Measurements from ENCODE around the gene CYBRD1.

DNA sequence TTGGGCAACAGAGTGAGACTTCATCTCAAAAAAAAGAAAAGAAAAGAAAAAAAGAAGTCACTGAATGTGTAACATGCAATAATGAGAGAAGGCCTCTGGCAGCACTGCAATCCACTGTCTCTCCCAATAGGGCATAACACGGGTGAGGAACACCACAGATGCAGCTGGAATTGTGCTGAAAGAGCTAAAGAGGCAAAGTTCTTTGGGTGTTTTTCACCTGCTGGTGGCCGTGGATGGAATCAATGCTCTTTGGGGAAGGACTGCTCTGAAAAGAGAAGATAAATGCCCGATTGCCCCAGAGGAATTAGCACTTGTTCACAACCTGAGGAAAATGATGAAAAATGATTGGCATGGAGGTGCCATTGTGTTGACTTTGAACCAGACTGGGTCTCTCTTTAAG, 31.0 kb upstream of the CYBRD1 start:
- TF ChIP-seq, protein P1, sequence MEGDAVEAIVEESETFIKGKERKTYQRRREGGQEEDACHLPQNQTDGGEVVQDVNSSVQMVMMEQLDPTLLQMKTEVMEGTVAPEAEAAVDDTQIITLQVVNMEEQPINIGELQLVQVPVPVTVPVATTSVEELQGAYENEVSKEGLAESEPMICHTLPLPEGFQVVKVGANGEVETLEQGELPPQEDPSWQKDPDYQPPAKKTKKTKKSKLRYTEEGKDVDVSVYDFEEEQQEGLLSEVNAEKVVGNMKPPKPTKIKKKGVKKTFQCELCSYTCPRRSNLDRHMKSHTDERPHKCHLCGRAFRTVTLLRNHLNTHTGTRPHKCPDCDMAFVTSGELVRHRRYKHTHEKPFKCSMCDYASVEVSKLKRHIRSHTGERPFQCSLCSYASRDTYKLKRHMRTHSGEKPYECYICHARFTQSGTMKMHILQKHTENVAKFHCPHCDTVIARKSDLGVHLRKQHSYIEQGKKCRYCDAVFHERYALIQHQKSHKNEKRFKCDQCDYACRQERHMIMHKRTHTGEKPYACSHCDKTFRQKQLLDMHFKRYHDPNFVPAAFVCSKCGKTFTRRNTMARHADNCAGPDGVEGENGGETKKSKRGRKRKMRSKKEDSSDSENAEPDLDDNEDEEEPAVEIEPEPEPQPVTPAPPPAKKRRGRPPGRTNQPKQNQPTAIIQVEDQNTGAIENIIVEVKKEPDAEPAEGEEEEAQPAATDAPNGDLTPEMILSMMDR (IDR thresholded peaks at IDR 0.05) = no peak
- no peak for TF ChIP-seq POLR2A (IDR thresholded peaks at IDR 0.05)

Measured in testis (tissue), 2 donors.